ENCODE results near the gene TXNRD2.

DNA sequence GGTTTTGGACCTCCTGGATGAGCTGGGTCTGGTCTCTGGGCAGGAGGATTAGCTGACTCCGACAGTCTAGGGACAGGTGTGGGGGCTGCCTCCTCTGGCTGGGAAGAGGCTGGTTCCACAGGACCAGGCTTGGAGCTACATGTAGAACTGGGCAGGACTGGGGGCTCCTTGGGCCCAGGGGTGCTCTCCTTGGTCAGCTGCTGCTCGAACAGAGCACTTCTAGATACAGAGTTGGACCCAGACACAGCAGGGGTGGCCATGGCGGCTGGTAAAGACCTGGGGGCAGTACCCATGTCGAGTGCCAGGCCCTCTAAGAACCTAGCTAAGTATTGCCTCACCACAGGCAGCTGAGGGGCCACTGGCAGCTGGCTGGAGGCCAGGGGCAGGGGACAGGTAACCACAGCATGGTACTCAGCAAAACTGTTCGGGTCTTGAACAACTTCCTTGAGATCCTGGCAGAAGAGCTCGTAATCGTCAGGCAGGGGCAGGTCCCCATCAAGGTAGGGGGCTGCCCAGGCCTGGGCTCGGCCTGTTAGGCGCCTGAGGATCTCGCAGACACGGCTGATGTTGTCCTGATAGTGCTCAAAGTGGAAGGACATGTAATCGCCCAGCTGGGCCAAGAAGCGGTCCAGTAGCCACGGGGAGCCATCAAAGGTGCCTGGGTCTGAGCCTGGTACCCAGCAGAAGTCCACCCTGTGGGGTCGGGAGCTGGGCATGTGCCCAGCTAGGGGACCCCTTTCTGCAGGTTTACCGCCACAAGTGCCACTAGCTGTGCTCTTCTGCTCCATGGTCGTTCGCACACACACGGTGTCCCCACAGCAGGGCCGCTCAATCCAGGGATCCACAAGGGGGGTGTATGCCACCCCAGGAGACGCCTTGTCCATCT lies 90.1 kb downstream of the TXNRD2 start:
- TF ChIP-seq POLR2A (IDR thresholded peaks at IDR 0.05) (no peak), EP300 (IDR thresholded peaks at IDR 0.05) (no peak), POLR2AphosphoS5 (IDR thresholded peaks at IDR 0.05) (no peak)
- TF ChIP-seq, protein P1, sequence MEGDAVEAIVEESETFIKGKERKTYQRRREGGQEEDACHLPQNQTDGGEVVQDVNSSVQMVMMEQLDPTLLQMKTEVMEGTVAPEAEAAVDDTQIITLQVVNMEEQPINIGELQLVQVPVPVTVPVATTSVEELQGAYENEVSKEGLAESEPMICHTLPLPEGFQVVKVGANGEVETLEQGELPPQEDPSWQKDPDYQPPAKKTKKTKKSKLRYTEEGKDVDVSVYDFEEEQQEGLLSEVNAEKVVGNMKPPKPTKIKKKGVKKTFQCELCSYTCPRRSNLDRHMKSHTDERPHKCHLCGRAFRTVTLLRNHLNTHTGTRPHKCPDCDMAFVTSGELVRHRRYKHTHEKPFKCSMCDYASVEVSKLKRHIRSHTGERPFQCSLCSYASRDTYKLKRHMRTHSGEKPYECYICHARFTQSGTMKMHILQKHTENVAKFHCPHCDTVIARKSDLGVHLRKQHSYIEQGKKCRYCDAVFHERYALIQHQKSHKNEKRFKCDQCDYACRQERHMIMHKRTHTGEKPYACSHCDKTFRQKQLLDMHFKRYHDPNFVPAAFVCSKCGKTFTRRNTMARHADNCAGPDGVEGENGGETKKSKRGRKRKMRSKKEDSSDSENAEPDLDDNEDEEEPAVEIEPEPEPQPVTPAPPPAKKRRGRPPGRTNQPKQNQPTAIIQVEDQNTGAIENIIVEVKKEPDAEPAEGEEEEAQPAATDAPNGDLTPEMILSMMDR (IDR thresholded peaks at IDR 0.05), result no peak
